CD14-positive monocyte (primary cell): Measurements from ENCODE around the gene ACTL7A. TPM values are rescaled to one million over a fixed set of nuclear protein-coding genes. Genes with fewer than 3 reads are reported as not detected.

ENCODE experiments used
- DNase-seq, 3 donors: peaks; one replicate each; pipeline ENCODE4 v3.0.0-alpha.2; 2011 to 2022
- H2AFZ ChIP-seq: 2 replicates; pipeline ENCODE4 v1.6.0; 2012; ENCODE audit warnings: mild to moderate bottlenecking, low read depth, low read length, inconsistent platforms; ENCODE audit not compliant: insufficient read depth, poor library complexity, severe bottlenecking
- H3K27ac ChIP-seq, 2 donors: 1 replicate in 1 of 2; 2 replicates in 1 of 2; pipeline ENCODE4 v1.5.1; 2012 to 2013; ENCODE audit warnings: low read length in 2 of 2, control low read depth in 1 of 2, inconsistent platforms in 1 of 2, low read depth in 1 of 2, mild to moderate bottlenecking in 1 of 2
- H3K27me3 ChIP-seq, 2 donors: one replicate each; pipeline versions ENCODE4 v1.6.0 to v1.6.1; 2011 to 2013; ENCODE audit warnings: low read length in 2 of 2; ENCODE audit not compliant: control insufficient read depth in 2 of 2, insufficient read depth in 2 of 2
- H3K36me3 ChIP-seq, 2 donors: replicated peaks in 1 of 2; 1 replicate in 1 of 2; 2 replicates in 1 of 2; pipeline versions ENCODE4 v1.5.1 to v1.6.1; 2012 to 2013; ENCODE audit warnings: low read length in 2 of 2, control low read depth in 1 of 2, inconsistent platforms in 1 of 2, mild to moderate bottlenecking in 1 of 2; ENCODE audit not compliant: insufficient read depth in 2 of 2, control insufficient read depth in 1 of 2
- H3K4me1 ChIP-seq, 2 donors: 1 replicate in 1 of 2; 2 replicates in 1 of 2; pipeline versions ENCODE4 v1.5.1 to v1.6.1; 2012 to 2013; ENCODE audit warnings: low read length in 2 of 2, control low read depth in 1 of 2, inconsistent platforms in 1 of 2, mild to moderate bottlenecking in 1 of 2, moderate library complexity in 1 of 2; ENCODE audit not compliant: insufficient read depth in 2 of 2, control insufficient read depth in 1 of 2
- H3K4me2 ChIP-seq: replicated peaks from 2 replicates; pipeline ENCODE3; 2012; ENCODE audit warnings: low read length, moderate library complexity, mild to moderate bottlenecking; ENCODE audit not compliant: poor library complexity, severe bottlenecking; ENCODE audit errors: extremely low read depth
- H3K4me3 ChIP-seq, 3 experiments: fragments of 200-600 bp in 1 of 3; sonication (generic) in 1 of 3; replicated peaks in 1 of 3; 1 replicate in 2 of 3; 2 replicates in 1 of 3; pipeline ENCODE4 v1.5.1; 2011 to 2013; ENCODE audit warnings: low read length in 3 of 3, mild to moderate bottlenecking in 3 of 3, control low read depth in 2 of 3, low read depth in 2 of 3, inconsistent platforms in 1 of 3, moderate library complexity in 1 of 3
- H3K79me2 ChIP-seq: 2 replicates; pipeline ENCODE4 v1.6.0; 2012; ENCODE audit warnings: mild to moderate bottlenecking, control low read depth, inconsistent platforms, low read length, moderate library complexity; ENCODE audit not compliant: insufficient read depth
- H3K9ac ChIP-seq: 2 replicates; pipeline ENCODE4 v1.6.0; 2017; ENCODE audit warnings: low read length, mild to moderate bottlenecking; ENCODE audit not compliant: insufficient read depth, poor library complexity, severe bottlenecking
- H3K9me3 ChIP-seq, 2 donors: replicated peaks in 1 of 2; 1 replicate in 1 of 2; 2 replicates in 1 of 2; pipeline versions ENCODE4 v1.5.1 to v1.6.1; 2012 to 2013; ENCODE audit warnings: low read length in 2 of 2, control low read depth in 1 of 2; ENCODE audit not compliant: control insufficient read depth in 1 of 2, insufficient read depth in 1 of 2
- H4K20me1 ChIP-seq: 2 replicates; pipeline ENCODE4 v1.6.0; 2012; ENCODE audit warnings: mild to moderate bottlenecking, low read length, control low read depth, moderate library complexity; ENCODE audit not compliant: insufficient read depth
- H3K27ac Mint-ChIP-seq, 7 donors: one replicate each; pipeline ENCODE4 v1.8.0; 2020; ENCODE audit warnings: mild to moderate bottlenecking in 7 of 7, mixed read lengths in 7 of 7, moderate library complexity in 6 of 7, inconsistent platforms in 2 of 7
- H3K27me3 Mint-ChIP-seq, 3 donors: one replicate each; pipeline ENCODE4 v1.8.0; 2021 to 2022; ENCODE audit warnings: low read depth in 3 of 3, mild to moderate bottlenecking in 3 of 3, mixed read lengths in 3 of 3, moderate library complexity in 3 of 3, inconsistent platforms in 1 of 3
- H3K36me3 Mint-ChIP-seq, 2 donors: one replicate each; pipeline ENCODE4 v1.8.0; 2020; ENCODE audit warnings: mixed read lengths in 2 of 2, inconsistent platforms in 1 of 2, mild to moderate bottlenecking in 1 of 2
- H3K4me1 Mint-ChIP-seq: one replicate; pipeline ENCODE4 v1.8.0; 2020; ENCODE audit warnings: mild to moderate bottlenecking, mixed read lengths
- H3K4me3 Mint-ChIP-seq, 2 donors: one replicate each; pipeline ENCODE4 v1.8.0; 2020; ENCODE audit warnings: mild to moderate bottlenecking in 2 of 2, mixed read lengths in 2 of 2, moderate library complexity in 1 of 2
- H3K9me3 Mint-ChIP-seq, 7 donors: one replicate each; pipeline ENCODE4 v1.8.0; 2020 to 2022; ENCODE audit warnings: mixed read lengths in 7 of 7, mild to moderate bottlenecking in 6 of 7, moderate library complexity in 6 of 7, inconsistent platforms in 2 of 7
- WGBS: methylation state at CpG from one replicate; pipeline ENCODE4 v1.1.5; 2013; ENCODE audit warnings: missing lambda C conversion rate; ENCODE audit not compliant: insufficient coverage; 5-methylcytosine and 5-hydroxymethylcytosine counted together
- intact Hi-C, 2 donors: fragments of 100-400 bp; cut with micrococcal nuclease; formaldehyde crosslinking; loops; one replicate each; pipeline versions ENCODE4 v1.15.0 to v1.15.1; 2023
- polyA plus RNA-seq, 3 donors: library from polyadenylated mRNA; depleted of rRNA in 1 of 3; unstranded in 2 of 3; stranded (reverse) in 1 of 3; fragments of 300-500 nt in 2 of 3; fragments of >200 nt in 1 of 3; fragmentation: Illumina TruSeq in 2 of 3; gene quantifications; 1 replicate in 2 of 3; 2 replicates in 1 of 3; pipeline ENCODE4 v1.2.3, GENCODE V29; 2012 to 2021
- TF ChIP-seq, protein P1 (sequence below): fragments of 200-600 bp; IDR thresholded peaks from one replicate; pipeline ENCODE4 v1.8.0; 2022; ENCODE audit warnings: antibody characterized with exemption, mild to moderate bottlenecking

The ACTL7A gene
- polyA plus RNA-seq, 3 donors = not detected

DNA sequence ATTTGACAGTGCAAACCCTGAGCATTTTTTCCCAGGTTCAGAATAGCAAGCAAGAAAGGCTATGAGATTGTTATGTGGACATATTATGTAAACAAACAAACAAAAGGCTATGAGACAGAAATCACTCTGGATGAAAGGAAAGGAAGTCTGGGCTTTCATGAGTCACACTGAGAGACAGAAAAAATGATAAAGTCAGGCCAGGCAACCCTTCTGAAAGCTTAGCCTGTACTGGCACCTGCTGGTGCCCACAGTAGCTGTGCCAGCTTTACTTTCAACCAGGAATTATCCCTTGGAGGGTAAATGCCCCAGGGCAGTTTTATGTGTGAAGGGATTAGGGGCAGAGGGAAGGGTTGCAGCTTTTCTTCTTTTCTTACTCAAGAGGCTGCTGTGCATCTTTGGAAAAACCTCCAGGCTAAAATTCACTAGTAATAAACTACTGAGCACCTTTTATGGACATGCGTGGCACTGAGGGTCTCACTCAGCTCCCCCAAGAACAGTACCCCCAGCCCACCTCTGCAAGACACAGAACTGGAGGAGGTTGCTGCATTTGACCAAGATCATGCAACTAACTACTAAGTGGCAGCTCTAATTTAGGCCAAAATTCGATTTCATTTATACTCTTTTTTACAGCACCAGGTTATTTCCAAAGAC is 48.0 kb upstream of the ACTL7A start:
- Histone ChIP-seq H3K4me3 (no peak overlapping the region), H3K9ac (no peak overlapping the region), H3K36me3 (no peaks in the 10 kb centered on the region), H2AFZ (no peak overlapping the region), H3K27ac (no peak overlapping the region), H3K79me2 (no peaks in the 10 kb centered on the region), H3K9me3 (no peaks in the 10 kb centered on the region), H3K27me3 (no peaks in the 10 kb centered on the region), H3K4me2 (no peak overlapping the region), H3K4me1 (peaks cover 34 to 41% of the 10 kb centered on the region in 2 donors), H4K20me1 (no peaks in the 10 kb centered on the region)
- Mint-ChIP-seq H3K27ac (peak overlapping the region in 1 of 7 donors; percentile 9), H3K9me3 (peaks cover 1 to 14% (median 6%) of the 10 kb centered on the region in 7 donors), H3K4me3 (no peak overlapping the region), H3K4me1 (peaks cover 35% of the 10 kb centered on the region), H3K36me3 (peaks cover 0 to 1% of the 10 kb centered on the region in 2 donors), H3K27me3 (peaks cover 0 to 2% (median 0%) of the 10 kb centered on the region in 3 donors)
- TF ChIP-seq, protein P1, sequence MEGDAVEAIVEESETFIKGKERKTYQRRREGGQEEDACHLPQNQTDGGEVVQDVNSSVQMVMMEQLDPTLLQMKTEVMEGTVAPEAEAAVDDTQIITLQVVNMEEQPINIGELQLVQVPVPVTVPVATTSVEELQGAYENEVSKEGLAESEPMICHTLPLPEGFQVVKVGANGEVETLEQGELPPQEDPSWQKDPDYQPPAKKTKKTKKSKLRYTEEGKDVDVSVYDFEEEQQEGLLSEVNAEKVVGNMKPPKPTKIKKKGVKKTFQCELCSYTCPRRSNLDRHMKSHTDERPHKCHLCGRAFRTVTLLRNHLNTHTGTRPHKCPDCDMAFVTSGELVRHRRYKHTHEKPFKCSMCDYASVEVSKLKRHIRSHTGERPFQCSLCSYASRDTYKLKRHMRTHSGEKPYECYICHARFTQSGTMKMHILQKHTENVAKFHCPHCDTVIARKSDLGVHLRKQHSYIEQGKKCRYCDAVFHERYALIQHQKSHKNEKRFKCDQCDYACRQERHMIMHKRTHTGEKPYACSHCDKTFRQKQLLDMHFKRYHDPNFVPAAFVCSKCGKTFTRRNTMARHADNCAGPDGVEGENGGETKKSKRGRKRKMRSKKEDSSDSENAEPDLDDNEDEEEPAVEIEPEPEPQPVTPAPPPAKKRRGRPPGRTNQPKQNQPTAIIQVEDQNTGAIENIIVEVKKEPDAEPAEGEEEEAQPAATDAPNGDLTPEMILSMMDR = peak; percentile 27
- intact Hi-C loops = no loop called here
- WGBS = 96% methylated on average over 2 of the region's 2 CpGs
- DNase-seq = peak; percentile 43 to 73 (median 51)

DNA sequence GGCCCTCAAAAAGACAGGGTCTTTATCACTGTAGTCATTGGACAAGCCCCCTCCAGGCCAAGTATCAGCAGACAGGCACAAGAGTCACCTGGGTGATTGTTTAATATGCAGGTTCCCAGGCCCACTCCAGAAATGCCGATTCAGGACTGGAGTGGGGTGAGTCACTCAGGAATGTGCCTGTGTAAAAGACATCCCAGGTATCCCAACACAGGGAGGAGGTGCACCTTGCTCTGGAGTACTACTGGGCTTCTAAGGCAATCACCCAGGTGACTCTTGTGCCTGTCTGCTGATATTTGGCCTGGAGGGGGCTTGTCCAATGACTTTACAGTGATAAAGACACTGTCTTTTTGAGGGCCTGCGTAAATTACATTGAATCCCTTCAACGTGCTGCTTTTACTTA is 46.9 kb upstream of the ACTL7A start:
- Histone ChIP-seq H4K20me1 (no peaks in the 10 kb centered on the region), H3K27ac (no peak overlapping the region), H3K4me2 (no peak overlapping the region), H3K9me3 (no peaks in the 10 kb centered on the region), H3K79me2 (no peaks in the 10 kb centered on the region), H3K9ac (no peak overlapping the region), H2AFZ (no peak overlapping the region), H3K27me3 (no peaks in the 10 kb centered on the region), H3K4me3 (no peak overlapping the region), H3K36me3 (no peaks in the 10 kb centered on the region), H3K4me1 (peaks cover 39 to 52% of the 10 kb centered on the region in 2 donors)
- peaks cover 0 to 4% of the 10 kb centered on the region in 2 donors for H3K36me3 Mint-ChIP-seq
- 87% methylated on average over 3 of the region's 3 CpGs for WGBS
- H3K27me3 Mint-ChIP-seq = peaks cover 0 to 2% (median 0%) of the 10 kb centered on the region in 3 donors
- no peak for DNase-seq
- TF ChIP-seq, protein P1 = no peak
- H3K4me3 Mint-ChIP-seq = no peak overlapping the region
- H3K9me3 Mint-ChIP-seq = peaks cover 1 to 14% (median 6%) of the 10 kb centered on the region in 7 donors
- no peak overlapping the region for H3K27ac Mint-ChIP-seq
- intact Hi-C loops = no loop called here
- peaks cover 40% of the 10 kb centered on the region for H3K4me1 Mint-ChIP-seq
